ENCODE results near the gene MTCL1.

MTCL1 gene

DNA sequence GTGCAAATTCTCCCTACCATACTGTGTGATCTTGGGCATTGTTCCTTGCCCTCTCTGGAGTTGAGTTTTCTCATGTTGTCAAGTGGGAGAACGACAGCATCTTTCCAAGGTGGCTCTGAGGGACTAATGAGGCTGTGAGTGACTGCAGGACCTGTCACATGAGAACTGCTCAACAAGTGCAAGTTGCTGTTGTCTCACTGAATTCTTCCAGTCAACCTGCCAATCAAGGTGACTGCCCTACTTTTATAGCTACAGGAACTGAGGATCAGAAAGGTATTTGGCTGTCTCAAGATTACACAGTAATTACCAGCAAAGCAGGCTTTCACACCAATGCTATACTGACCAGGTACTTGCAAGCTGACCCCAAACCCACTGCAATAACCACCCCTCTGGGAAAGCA lies 137.6 kb downstream of the MTCL1 start:
- DNase-seq, result no peak

DNA sequence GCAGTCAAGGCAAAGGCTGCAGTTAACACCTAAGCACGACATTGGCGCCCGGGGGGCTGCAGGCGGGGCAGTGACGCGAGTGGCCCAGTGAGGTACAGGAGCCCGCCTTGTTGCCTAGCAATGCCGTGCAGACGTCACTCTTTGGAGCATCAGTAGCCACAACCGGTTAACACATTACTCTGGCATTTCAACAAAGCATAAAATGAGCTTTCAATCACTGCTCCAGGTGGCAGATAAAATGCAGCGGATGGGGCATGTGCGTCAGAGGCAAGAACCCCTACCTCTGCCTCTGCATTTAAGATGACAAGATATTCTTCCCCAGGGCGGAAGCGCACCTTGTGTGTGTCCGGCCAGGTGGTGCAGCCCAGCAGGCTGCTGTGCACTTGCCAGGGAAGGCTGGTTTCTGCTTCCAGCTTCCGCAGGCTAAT lies 139.4 kb downstream of the MTCL1 start:
- DNase-seq, result no peak

DNA sequence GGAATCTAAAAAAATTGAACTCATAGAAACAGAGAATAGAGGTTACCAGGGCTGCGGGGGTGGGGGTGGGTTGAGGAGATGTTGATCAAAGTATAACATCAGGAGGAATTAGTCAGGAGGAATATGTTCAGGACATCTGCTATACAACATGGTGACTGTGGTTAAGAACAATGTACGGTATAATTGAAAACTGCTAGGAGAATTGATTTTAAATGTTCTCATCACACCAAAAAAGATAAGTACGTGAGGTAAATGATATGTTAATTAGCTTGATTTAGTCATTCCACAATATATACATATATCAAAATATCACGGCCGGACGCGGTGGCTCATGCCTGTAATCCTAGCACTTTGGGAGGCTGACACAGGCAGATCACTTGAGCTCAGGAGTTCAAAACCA lies 140.2 kb downstream of the MTCL1 start:
- DNase-seq, result no peak

- DNase-seq, result no peak
Observed at GRCh38 chr18:8847066-8847755, 141.9 kb downstream of the MTCL1 start.

DNA sequence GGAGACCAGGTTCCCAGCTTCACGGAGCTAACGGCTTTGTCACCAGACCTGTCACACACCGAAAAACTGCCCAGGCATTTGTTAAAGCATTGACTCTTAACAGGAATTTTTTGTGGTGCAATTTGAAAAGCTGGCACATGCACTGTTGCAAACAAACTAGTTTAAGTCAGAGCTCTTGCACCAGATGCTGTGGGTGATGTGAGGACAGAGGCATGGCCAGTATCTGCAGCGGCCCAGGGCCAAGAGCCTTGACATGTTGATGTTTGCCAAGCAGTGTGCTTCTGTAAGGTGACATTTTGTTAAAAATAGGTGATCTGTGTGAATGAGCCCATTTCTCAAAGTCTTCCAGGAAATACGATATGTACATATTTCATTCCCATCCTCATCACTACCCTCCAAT lies 142.5 kb downstream of the MTCL1 start:
- DNase-seq, result no peak

- DNase-seq, result no peak
Observed at GRCh38 chr18:8848541-8848940, 143.2 kb downstream of the MTCL1 start.

GRCh38 chr18:8849696-8850095 lies 144.3 kb downstream of the MTCL1 start:
- no peak for DNase-seq

GRCh38 chr18:8851659-8852058 lies 146.3 kb downstream of the MTCL1 start:
- no peak for DNase-seq

DNA sequence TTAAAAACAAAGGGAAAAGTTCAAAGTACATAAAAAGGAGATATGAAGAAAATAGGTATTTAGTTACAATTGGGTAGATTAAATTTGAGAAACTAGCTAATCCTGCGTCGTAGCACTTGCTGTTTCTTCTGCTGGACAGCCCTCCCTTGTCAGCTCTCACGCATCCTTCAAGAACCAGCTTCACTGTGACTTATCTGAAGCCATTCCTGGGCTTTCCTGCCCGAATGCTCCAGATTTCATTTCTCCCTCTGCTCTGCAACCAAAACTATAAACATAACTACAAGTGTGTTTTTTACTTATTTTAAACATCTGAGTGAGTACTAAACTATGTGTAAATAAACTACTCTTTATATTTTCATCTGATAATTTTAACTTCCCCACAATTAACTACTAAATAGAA lies 149.2 kb downstream of the MTCL1 start:
- no peak for DNase-seq

- DNase-seq, result no peak
Observed at GRCh38 chr18:8854962-8855361, 149.6 kb downstream of the MTCL1 start.

DNA sequence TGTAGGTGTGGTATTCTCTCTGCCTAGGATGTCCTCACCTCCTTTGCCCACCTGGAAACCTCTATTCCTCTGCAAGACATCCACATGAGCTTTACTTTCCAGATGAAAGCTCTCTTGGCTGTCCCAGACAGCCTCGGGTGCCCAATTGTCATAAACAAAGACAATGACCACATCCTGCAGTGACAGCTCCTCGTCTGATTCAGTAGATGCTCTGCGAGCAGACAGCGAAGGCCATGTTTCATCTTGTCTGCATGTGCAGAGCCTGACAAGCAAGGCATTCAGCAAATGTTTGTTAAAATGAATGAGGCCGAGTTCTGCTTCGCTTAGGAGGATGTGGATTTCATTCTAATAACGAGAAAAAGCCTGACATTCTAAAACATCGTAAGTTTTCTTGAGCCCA lies 150.9 kb downstream of the MTCL1 start:
- DNase-seq, result no peak

DNA sequence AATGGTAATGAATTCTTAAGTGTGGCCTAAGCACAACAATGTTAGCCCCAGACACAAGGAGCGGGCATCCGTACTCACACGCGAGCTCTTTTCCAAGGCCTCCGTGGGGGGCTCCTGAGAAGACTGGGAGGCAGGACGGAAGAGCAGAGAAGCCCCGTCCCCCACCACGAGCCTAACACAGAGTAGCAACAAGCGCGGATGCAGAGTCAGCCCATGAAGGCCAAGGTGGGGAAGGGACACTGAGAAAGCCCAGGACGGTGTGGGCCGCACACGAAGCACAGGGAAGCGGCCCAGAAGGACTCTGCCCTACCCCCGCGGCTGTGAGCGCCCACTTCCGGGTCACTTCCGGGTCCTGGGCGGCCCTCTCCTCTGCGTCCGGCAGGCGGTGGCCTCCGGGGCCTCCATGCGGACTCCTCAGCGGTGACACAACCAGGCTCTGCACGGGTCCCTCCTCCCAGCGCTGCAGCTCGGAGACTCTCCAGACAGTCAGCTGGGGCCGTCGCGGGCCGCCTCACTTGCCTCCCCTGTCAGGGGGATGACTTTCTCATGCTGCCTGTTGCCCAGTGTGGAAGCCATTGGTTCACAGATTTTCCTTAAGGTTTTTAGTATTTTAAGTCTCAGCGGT lies 151.5 kb downstream of the MTCL1 start:
- DNase-seq, result no peak

- DNase-seq, result no peak
Observed at GRCh38 chr18:8857806-8858205, 152.4 kb downstream of the MTCL1 start.

DNA sequence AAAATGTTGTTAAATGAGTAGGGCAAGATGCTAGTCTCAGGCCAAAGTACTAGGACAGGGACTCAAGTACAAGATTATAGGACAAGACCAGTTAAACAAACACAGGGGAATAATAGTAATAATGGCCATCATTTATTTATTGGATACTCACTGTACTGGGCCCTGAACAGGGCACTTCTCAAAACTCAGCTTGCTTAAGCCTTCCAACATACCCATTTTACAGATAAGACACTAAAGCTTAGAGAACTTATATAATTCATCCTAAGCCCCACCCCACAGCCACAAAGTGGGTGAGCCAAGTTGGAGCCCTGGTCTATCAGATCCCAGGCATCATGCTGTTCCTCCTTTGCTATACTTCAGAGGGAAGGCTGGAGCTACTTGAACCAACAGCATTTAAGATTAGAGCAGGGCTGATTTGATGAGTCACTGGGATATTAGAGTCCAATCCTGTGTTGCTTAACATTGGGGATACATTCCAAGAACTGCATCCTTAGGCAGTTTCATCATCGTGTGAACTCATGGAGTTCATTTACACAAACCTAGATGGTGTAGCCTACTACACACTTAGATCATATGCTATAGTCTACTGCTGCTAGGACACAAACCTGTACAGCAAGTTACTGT lies 153.6 kb downstream of the MTCL1 start:
- DNase-seq, result no peak

DNA sequence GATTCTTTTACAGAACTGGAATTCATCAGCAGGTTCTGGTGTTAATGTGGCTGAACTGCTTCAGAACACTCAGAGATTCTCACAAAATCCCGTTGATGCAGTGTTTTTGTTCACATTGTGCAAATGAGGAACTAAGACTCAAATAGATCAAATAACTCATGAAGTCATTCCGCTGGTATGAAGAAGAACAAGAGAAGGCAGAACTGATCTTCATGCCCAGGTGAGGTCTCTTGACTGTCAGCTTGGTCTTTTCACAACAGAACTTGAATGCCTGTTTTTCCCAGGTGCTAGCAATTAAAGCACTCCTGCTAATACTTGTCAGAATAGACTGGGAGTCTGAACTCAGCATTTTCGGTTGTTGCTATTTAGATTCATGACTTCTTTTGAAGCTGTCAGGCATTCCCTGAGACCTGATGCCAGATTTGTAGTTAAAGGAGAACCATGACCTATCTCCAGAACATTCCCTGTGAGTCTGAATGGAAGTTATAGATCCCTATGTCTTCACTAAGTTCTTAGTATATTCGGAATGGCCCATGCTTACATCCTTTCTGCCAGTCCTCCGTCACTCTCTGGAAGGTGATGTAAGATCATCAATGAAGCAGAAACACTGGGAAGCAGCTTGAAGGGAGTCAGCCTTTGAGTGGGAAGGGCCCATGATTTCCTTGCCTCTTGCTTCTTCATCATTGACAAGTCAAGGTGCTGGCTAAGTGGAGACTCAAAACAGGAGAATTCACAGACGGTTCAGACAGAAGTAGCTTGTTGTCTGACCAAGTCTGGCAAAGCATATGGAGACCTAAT lies 155.7 kb downstream of the MTCL1 start:
- DNase-seq, result no peak

DNA sequence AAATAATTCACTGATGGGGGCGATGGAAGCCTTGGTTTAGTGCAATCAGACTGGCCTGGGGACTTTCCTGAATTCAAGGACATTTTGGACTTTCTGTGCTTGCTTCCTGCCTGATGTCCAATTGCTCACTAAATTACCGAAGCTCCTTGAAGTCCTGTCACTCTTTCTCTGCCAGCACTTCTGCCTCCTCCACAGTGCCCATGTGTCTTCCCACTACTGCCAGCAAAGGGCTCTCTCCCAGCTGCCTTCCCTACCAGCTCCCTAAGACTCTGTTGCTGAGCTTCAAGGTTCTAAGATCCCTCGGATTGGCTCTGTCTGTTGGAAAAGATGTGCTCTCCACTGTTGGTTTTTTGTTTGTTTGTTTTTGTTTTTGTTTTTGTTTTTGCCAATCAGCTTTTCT lies 158.1 kb downstream of the MTCL1 start:
- no peak for DNase-seq

- DNase-seq, result no peak
Observed at GRCh38 chr18:8865934-8866333, 160.6 kb downstream of the MTCL1 start.

DNA sequence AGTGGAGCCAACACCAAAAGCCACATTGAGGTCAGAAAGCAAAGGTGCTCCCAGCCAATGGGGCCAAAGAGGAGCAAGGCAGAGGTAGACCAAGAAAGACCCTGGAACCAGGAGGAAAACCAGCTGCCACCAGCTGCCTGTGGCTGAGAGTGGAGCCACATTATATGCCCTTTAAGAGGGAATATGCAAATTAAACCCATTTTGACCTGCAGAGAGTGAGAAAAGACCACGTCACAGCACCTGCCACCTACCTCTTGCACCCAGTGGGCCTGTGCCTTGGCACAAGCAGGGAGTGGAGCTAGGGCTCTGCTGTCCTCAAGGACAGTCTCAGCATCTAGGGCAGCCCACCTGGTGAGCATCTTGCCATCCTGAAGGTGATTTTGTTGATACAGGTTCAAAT lies 161.3 kb downstream of the MTCL1 start:
- DNase-seq, result no peak

DNA sequence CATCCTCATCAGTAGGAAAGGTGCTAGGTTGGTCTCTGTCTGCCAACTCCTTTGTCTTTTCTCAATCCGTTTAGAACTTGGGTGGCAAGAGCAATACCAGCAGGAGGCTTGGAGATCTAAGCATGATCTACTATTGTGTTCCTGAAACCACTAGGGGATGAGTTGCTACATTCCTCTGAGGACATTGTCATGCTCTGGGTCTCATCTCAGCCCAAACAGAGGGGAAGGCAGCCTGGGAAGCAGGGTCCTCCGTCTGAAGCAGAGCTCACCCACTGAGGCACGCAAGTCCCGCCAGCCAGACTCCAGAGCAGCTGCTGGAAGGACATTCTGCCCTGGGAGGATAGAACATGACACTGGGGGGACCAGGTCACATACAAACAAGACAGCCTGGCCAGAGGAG lies 162.9 kb downstream of the MTCL1 start:
- no peak for DNase-seq

DNA sequence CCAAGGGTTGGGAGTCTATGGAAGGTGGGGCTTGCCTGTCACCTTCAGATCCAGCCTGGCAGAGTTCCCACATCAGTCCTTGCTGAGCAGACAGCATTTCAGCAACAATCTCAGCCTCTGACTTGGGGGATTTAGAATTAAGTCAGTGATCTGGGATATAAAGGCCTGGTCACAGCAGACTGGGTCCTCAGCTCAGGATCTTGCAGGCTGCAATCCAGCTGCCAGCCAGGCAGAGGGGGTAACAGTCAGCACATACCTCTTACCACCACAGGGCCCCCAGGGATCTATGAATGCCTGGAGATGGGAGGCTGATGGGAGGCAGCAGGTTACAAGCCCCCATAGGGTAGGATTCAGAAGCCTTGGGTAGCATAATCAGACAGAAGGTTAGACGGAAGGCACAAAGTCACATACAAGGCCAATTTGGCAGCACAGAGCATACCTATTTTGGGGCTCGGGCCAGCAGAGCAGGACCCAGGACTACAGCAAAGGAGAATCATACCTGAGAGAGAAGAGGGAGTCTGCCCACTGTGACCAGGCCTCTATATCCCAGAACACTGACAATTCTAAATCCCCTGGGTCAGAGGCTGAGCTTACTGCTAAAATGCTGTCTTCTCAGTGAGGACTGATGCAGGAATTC lies 163.5 kb downstream of the MTCL1 start:
- no peak for DNase-seq

- no peak for DNase-seq
Observed at GRCh38 chr18:8869696-8870095, 164.3 kb downstream of the MTCL1 start.

DNA sequence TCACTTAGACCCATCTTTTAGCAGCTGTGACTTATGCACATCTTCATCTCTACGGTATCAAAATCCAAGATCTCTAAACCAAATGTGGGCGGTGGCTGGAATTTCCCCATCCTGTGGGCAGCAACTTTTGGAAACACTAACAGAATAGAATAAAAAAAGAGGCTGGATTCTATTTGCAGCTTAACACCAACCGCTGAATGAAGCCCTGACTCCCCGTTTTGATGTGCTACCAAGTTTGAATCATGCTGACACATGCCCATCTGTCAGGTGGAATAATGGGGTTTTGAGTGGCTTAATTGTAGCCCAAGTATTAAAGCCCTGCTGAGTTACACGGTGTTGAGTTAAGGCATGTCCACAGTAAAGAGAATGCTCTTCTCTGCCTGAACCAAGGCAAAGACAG lies 165.2 kb downstream of the MTCL1 start:
- DNase-seq, result no peak

DNA sequence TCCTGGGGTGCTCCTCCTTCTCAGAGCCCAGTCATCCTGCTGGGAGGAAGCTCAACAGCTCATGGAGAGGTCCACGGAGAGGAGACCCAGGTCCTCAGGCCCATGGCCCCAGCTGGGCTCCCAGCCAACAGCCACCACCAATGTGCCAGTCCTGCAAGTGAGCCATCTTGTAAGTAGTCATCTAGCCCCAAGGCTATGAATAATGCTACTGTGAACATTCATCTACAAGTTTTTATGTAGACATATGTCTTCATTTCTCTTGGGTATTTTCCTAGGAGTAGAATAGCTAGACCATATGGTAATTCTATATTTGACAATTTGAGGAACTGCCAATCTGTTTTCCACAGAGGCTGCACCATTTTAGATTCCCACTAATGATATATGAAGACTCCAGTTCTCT lies 166.1 kb downstream of the MTCL1 start:
- no peak for DNase-seq

All from SW 1271 (cell line).